Measurements from ENCODE around the gene DNPH1. TPM values are rescaled to one million over a fixed set of nuclear protein-coding genes. Genes with fewer than 3 reads are reported as not detected.

DNPH1 gene
- total and polyA plus RNA-seq, 10 of the 15 experiments (the other 5 are each of a cell fraction or from before 2014, with no cell fraction given): 7.0 to 136 (median 67.7) TPM

DNA sequence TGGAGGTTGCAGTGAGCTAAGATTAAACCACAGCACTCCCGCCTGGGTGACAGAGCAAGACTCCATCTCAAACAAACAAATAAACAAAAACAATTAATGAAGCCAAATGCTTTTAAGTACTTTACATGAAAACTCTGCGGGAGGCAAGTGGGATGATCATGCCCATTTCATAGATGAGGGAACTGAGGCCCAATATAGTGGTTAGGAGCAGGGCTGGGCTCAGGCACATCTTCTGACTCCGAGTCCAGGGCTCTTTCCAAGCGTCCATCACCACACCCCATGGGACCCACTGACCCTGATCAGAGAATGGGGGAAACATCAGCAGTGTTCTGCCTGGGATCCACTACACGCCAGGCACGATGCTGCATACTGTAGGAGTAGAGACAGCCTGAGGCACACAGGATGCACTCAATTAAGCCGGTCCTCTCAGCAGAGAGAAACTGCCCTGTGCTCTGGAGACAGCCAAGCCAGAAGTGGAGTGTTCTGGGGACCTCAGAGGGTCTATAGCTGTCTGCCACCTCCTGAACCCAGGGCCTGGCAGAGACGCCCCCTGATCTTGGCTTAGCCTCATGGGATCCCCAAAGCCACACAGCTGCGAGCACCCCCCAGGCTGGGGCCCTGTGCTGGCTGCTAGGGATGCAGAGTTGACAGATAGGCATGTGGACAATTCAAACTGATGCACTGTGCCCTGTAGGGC is 27.5 kb upstream of the DNPH1 start:
- intact Hi-C loops (cut with micrococcal nuclease; ENCODE audit: unreplicated experiment): no loop called here
- in situ Hi-C loops (cut with MboI): loop anchor here (5.0 kb wide), 1 partner anchor 250 kb away; no protein-coding TSS in a partner anchor
- no peaks in the 10 kb centered on the region; a peak in 1 of 4 replicates for H3K27me3 ChIP-seq (replicated peaks in 1 of 2; ENCODE audit: control insufficient read depth in 2 of 2, insufficient read depth in 2 of 2, low read length in 1 of 2)
- H3K36me3 ChIP-seq (ENCODE audit: control insufficient read depth in 2 of 2, insufficient read depth in 2 of 2, low read length in 1 of 2): no peaks in the 10 kb centered on the region
- no peak overlapping the region for H2AFZ ChIP-seq (ENCODE audit: control insufficient read depth, low read depth, low read length)
- no peak; the same call in 2 of the 3 replicates for ATAC-seq
- no peak for TF ChIP-seq TCF12 (IDR thresholded peaks at IDR 0.05; ENCODE audit: low read depth, low read length)
- no peak for TF ChIP-seq CBX5 (IDR thresholded peaks at IDR 0.05; ENCODE audit: low read depth)
- no peak for TF ChIP-seq CREM (IDR thresholded peaks at IDR 0.05; ENCODE audit: low read depth)
- TF ChIP-seq, protein P1, sequence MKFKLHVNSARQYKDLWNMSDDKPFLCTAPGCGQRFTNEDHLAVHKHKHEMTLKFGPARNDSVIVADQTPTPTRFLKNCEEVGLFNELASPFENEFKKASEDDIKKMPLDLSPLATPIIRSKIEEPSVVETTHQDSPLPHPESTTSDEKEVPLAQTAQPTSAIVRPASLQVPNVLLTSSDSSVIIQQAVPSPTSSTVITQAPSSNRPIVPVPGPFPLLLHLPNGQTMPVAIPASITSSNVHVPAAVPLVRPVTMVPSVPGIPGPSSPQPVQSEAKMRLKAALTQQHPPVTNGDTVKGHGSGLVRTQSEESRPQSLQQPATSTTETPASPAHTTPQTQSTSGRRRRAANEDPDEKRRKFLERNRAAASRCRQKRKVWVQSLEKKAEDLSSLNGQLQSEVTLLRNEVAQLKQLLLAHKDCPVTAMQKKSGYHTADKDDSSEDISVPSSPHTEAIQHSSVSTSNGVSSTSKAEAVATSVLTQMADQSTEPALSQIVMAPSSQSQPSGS (IDR thresholded peaks at IDR 0.05; ENCODE audit: low read length): no peak
- H3K4me2 ChIP-seq (ENCODE audit: control insufficient read depth, insufficient read depth): no peak overlapping the region
- RAD21 ChIA-PET (ENCODE audit: unreplicated experiment): interaction anchor here (0.8 to 2.9 kb wide), 4 partner anchors 10 to 99 kb away, joined by 3 to 8 read pairs (median 3); partner anchors contain the start of gene DNPH1
- POLR2A ChIA-PET: no interaction called here
- CTCF ChIA-PET: no interaction called here
- no peaks in the 10 kb centered on the region for H3K79me2 ChIP-seq (ENCODE audit: control insufficient read depth, insufficient read depth, low read length)
- no peak overlapping the region for H3K9ac ChIP-seq (ENCODE audit: control insufficient read depth, insufficient read depth, low read length)
- H3K9me3 ChIP-seq (replicated peaks; ENCODE audit: control insufficient read depth, insufficient read depth, low read length): no peaks in the 10 kb centered on the region
- WGBS (ENCODE audit: insufficient coverage, insufficient replicate concordance, low lambda C conversion rate, missing lambda C conversion rate): 70% methylated on average over 9 of the region's 9 CpGs
- no peaks in the 10 kb centered on the region for H4K20me1 ChIP-seq (ENCODE audit: control insufficient read depth, insufficient read depth)
- no TSS peak for BruUV-seq (replicated peaks)
- H3K4me3 ChIP-seq: no peak overlapping the region
- FAIRE-seq: peak; percentile 35
- peaks cover 5% of the 10 kb centered on the region for H3K4me1 ChIP-seq (ENCODE audit: control insufficient read depth, insufficient read depth, low read length)
- SMC1A ChIA-PET (ENCODE audit: uncharacterized antibody, unreplicated experiment): interaction anchor here (1.1 to 1.6 kb wide), 4 partner anchors 82 to 134 kb away, joined by 3 to 5 read pairs (median 3); no protein-coding TSS in a partner anchor
- DNase-seq (ENCODE audit: low read depth, low spot score): no peak
- H3K27ac ChIP-seq (ENCODE audit: control insufficient read depth, insufficient read depth): no peak overlapping the region
